GM12878 (cell line): ENCODE measurements around the gene HOXA10. TPM values are rescaled to one million over a fixed set of nuclear protein-coding genes. Genes with fewer than 3 reads are reported as not detected.

Source experiments
- ATAC-seq: fragments of 200-7000 bp; cut with Tn5 transposase; 3 replicates; pipeline ENCODE4 v1.9.1; 2020; ENCODE audit warnings: mild to moderate bottlenecking, moderate library complexity
- BruUV-seq: library from RNA; stranded (reverse); fragments of 400-500 nt; replicated peaks from 2 replicates; lab custom pipeline; 2021; lab: Mats Ljungman, UMichigan
- CTCF ChIA-PET: fragments of 300-600 bp; sonication (Branson Sonifier 250); formaldehyde crosslinking; extraction: SDS; loops from one replicate; lab custom pipeline; 2021; ENCODE audit warnings: inconsistent platforms; lab: Yijun Ruan, JAX
- POLR2A ChIA-PET: fragments of 350-600 bp; formaldehyde crosslinking; extraction: SDS; loops from one replicate; lab custom pipeline; 2021; ENCODE audit warnings: inconsistent platforms; lab: Charles Lee
- RAD21 ChIA-PET: fragments of 300-600 bp; sonication (Branson Sonifier 250); formaldehyde crosslinking; loops from one replicate; lab custom pipeline; 2023; ENCODE audit warnings: antibody characterized with exemption; ENCODE audit not compliant: unreplicated experiment; lab: Charles Lee
- SMC1A ChIA-PET: fragments of 300-600 bp; sonication (Branson Sonifier 250); formaldehyde crosslinking; loops from one replicate; lab custom pipeline; 2023; ENCODE audit not compliant: unreplicated experiment, uncharacterized antibody; lab: Charles Lee
- DNase-seq: peaks from one replicate; pipeline ENCODE4 v3.0.0-alpha.2; 2011; ENCODE audit warnings: low read depth, low spot score
- FAIRE-seq: peaks from 3 replicates; lab custom pipeline; 2011; peaks lifted over from hg19 to GRCh38; lab: Jason Lieb, UNC
- H2AFZ ChIP-seq: 2 replicates; pipeline ENCODE4 v1.6.0; 2011; ENCODE audit warnings: low read depth, low read length, control low read depth; ENCODE audit not compliant: control insufficient read depth
- H3K27ac ChIP-seq: 2 replicates; pipeline ENCODE4 v1.5.1; 2011; ENCODE audit warnings: control low read depth; ENCODE audit not compliant: control insufficient read depth, insufficient read depth
- H3K27me3 ChIP-seq, 2 experiments: replicated peaks in 1 of 2; 2 replicates each; pipeline versions ENCODE4 v1.6.0 to v1.6.1; 2011; ENCODE audit warnings: low read length in 1 of 2; ENCODE audit not compliant: control insufficient read depth in 2 of 2, insufficient read depth in 2 of 2
- H3K36me3 ChIP-seq, 2 experiments: 2 replicates each; pipeline ENCODE4 v1.5.1; 2011; ENCODE audit warnings: low read length in 1 of 2; ENCODE audit not compliant: control insufficient read depth in 2 of 2, insufficient read depth in 2 of 2
- H3K4me1 ChIP-seq: 2 replicates; pipeline ENCODE4 v1.6.1; 2011; ENCODE audit warnings: mild to moderate bottlenecking, low read length, moderate library complexity, mixed read lengths; ENCODE audit not compliant: control insufficient read depth, insufficient read depth
- H3K4me2 ChIP-seq: 2 replicates; pipeline ENCODE4 v1.6.0; 2011; ENCODE audit warnings: control low read depth; ENCODE audit not compliant: control insufficient read depth, insufficient read depth
- H3K4me3 ChIP-seq: fragments of 200-600 bp; sonication (generic); 2 replicates; pipeline ENCODE4 v1.5.1; 2016
- H3K79me2 ChIP-seq: 2 replicates; pipeline ENCODE4 v1.6.0; 2011; ENCODE audit warnings: low read length; ENCODE audit not compliant: control insufficient read depth, insufficient read depth
- H3K9ac ChIP-seq: 2 replicates; pipeline ENCODE4 v1.8.0; 2011; ENCODE audit warnings: low read length, control low read depth, mixed read lengths; ENCODE audit not compliant: control insufficient read depth, insufficient read depth
- H3K9me3 ChIP-seq: replicated peaks from 3 replicates; pipeline ENCODE4 v1.5.1; 2011; ENCODE audit warnings: mild to moderate bottlenecking, low read length; ENCODE audit not compliant: control insufficient read depth, insufficient read depth
- H4K20me1 ChIP-seq: 2 replicates; pipeline ENCODE4 v1.6.0; 2011; ENCODE audit not compliant: control insufficient read depth, insufficient read depth
- CBX3 ChIP-seq: fragments of 200-600 bp; sonication (generic); IDR thresholded peaks from 2 replicates; pipeline ENCODE4 v1.6.1; 2016; ENCODE audit warnings: low read depth, borderline replicate concordance
- CHD4 ChIP-seq: fragments of 200-600 bp; sonication (generic); IDR thresholded peaks from 2 replicates; pipeline ENCODE4 v1.6.1; 2016; ENCODE audit warnings: mild to moderate bottlenecking
- EED ChIP-seq: sonication (generic); IDR thresholded peaks from 2 replicates; pipeline ENCODE4 v1.6.1; 2016; ENCODE audit warnings: antibody characterized with exemption, low read depth
- HDGF ChIP-seq: fragments of 450-650 bp; IDR thresholded peaks from 2 replicates; pipeline ENCODE4 v1.6.1; 2016; ENCODE audit warnings: antibody characterized with exemption
- MXI1 ChIP-seq: fragments of 150-350 bp; IDR thresholded peaks from 2 replicates; pipeline ENCODE4 v1.6.1; 2011; ENCODE audit warnings: low read depth, mild to moderate bottlenecking, inconsistent platforms, low read length, improper control_type of control experiment
- POLR2AphosphoS5 ChIP-seq: IDR thresholded peaks from 2 replicates; pipeline ENCODE4 v1.6.1; 2011; ENCODE audit warnings: mild to moderate bottlenecking, low read length, inconsistent platforms
- POU2F2 ChIP-seq: IDR thresholded peaks from 3 replicates; pipeline ENCODE4 v1.6.1; 2011; ENCODE audit warnings: low read depth, mild to moderate bottlenecking, low read length, borderline replicate concordance
- ZNF384 ChIP-seq: IDR thresholded peaks from 2 replicates; pipeline ENCODE4 v1.6.1; 2012; ENCODE audit warnings: low read depth, mild to moderate bottlenecking, low read length, improper control_type of control experiment, borderline replicate concordance
- WGBS: methylation state at CpG from one replicate; pipeline ENCODE4 v1.1.6; 2016; ENCODE audit warnings: low lambda C conversion rate; ENCODE audit not compliant: insufficient replicate concordance, insufficient coverage; ENCODE audit errors: missing lambda C conversion rate; 5-methylcytosine and 5-hydroxymethylcytosine counted together
- in situ Hi-C: fragments of 300-500 bp; cut with MboI; formaldehyde crosslinking; loops from 9 replicates; pipeline ENCODE4 v1.14.3; 2018; ENCODE audit warnings: mixed read lengths
- intact Hi-C: fragments of 100-400 bp; cut with micrococcal nuclease; formaldehyde crosslinking; loops from one replicate; pipeline ENCODE4 v1.14.2; 2022; ENCODE audit not compliant: unreplicated experiment
- polyA plus RNA-seq, 11 experiments: library from polyadenylated mRNA; depleted of rRNA in 4 of 11; unstranded in 6 of 11; stranded (reverse) in 5 of 11; fragments of >200 nt; fragmentation: Nextera tagmentation in 4 of 11; fragmentation: Illumina TruSeq in 1 of 11; extraction: Ambion mirVana in 4 of 11; extraction: Trizol in 1 of 11; gene quantifications; 1 replicate in 1 of 11; 2 replicates in 10 of 11; pipeline versions ENCODE4 v1.2.1 to v1.2.3, GENCODE V29; 2011 to 2016; ENCODE audit warnings: inconsistent platforms in 2 of 11, missing spikeins in 2 of 11, low read depth in 1 of 11
- total RNA-seq, 4 experiments: library from RNA; depleted of rRNA in 3 of 4; stranded (reverse); fragments of >200 nt in 3 of 4; fragmentation: Illumina TruSeq in 1 of 4; extraction: Trizol in 1 of 4; gene quantifications; 2 replicates each; pipeline versions ENCODE4 v1.2.1 to v1.2.3, GENCODE V29; 2013 to 2021
- TF ChIP-seq, protein P1 (sequence below): fragments of 450-650 bp; formaldehyde crosslinking; IDR thresholded peaks from 2 replicates; pipeline ENCODE4 v1.5.0; 2022; ENCODE audit warnings: mild to moderate bottlenecking, missing genetic modification characterization
- TF ChIP-seq, protein P2 (sequence below): fragments of 450-650 bp; IDR thresholded peaks from 2 replicates; pipeline ENCODE4 v1.6.1; 2016; ENCODE audit warnings: mild to moderate bottlenecking, moderate library complexity, borderline replicate concordance
- TF ChIP-seq, protein P3 (sequence below): fragments of 450-650 bp; IDR thresholded peaks from 2 replicates; pipeline ENCODE4 v1.6.1; 2016; ENCODE audit warnings: mild to moderate bottlenecking

The HOXA10 gene
- total and polyA plus RNA-seq, 10 of the 15 experiments (the other 5 are each of a cell fraction or from before 2014, with no cell fraction given) = not detected

DNA sequence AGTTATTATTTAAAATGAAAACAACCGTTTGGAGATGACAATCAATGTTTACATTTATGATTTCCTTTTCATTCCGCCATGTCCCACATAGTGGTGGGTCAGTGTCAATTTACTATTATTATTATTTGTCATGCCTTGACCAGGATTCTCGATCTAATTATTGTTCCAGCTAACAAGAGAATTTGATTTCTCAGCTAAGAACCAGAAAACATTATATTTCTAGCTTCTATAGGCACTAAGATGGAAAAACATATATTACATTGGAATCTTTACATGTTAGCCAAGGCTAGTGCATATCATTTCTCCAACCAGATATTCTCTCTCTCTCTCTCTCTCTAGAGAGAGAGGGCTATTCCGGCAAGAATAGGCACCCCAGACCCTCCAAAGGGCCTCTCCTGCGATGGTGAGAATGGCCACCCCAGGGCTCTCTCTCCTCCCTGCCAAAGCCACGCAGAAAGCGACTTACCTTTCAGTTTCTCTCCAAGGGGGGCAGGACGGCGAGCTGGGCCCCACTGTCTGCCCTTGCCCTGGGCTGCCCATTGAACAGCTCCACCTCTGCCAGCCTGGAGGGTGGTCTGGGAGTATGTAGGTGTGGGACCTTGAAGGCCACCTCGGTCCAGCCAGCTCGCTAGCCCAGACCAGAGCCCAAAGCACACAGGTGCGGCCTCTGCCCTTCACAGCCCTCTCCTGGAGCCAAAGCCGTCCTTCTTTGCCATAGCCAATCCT is 24.1 kb downstream of the HOXA10 start:
- no peaks in the 10 kb centered on the region for H4K20me1 ChIP-seq
- no peak overlapping the region for H3K9ac ChIP-seq
- 27% methylated on average over 13 of the region's 13 CpGs for WGBS
- H3K27me3 ChIP-seq = peaks cover 15 to 54% of the 10 kb centered on the region in 2 experiments
- ChIA-PET POLR2A (interaction anchor here (0.5 to 1.2 kb wide), 3 partner anchors 52 to 86 kb away, joined by 3 read pairs; no protein-coding TSS in a partner anchor), SMC1A (interaction anchor here (0.6 to 3.2 kb wide), 16 partner anchors 9 to 1257 kb away, joined by 3 to 17 read pairs (median 4); partner anchors contain the start of gene SKAP2), CTCF (interaction anchor here (0.5 to 5.5 kb wide), 21 partner anchors 9 to 780 kb away, joined by 3 to 38 read pairs (median 5); partner anchors contain the start of gene HOXA1), RAD21 (interaction anchor here (0.6 to 2.8 kb wide), 12 partner anchors 11 to 467 kb away, joined by 3 to 10 read pairs (median 4); no protein-coding TSS in a partner anchor)
- BruUV-seq = no TSS peak
- no peaks in the 10 kb centered on the region; the same call in 1 of the 2 replicates for H3K4me1 ChIP-seq
- H3K4me2 ChIP-seq = peak overlapping the region; percentile 91
- in situ Hi-C loops = loop anchor here (25.0 kb wide), 1 partner anchor 1063 kb away; no protein-coding TSS in a partner anchor
- no peak for TF ChIP-seq POLR2AphosphoS5
- TF ChIP-seq CBX3 = no peak
- TF ChIP-seq MXI1 = no peak
- TF ChIP-seq HDGF = no peak
- no peak for TF ChIP-seq EED
- no peak for TF ChIP-seq POU2F2
- TF ChIP-seq, protein P1, sequence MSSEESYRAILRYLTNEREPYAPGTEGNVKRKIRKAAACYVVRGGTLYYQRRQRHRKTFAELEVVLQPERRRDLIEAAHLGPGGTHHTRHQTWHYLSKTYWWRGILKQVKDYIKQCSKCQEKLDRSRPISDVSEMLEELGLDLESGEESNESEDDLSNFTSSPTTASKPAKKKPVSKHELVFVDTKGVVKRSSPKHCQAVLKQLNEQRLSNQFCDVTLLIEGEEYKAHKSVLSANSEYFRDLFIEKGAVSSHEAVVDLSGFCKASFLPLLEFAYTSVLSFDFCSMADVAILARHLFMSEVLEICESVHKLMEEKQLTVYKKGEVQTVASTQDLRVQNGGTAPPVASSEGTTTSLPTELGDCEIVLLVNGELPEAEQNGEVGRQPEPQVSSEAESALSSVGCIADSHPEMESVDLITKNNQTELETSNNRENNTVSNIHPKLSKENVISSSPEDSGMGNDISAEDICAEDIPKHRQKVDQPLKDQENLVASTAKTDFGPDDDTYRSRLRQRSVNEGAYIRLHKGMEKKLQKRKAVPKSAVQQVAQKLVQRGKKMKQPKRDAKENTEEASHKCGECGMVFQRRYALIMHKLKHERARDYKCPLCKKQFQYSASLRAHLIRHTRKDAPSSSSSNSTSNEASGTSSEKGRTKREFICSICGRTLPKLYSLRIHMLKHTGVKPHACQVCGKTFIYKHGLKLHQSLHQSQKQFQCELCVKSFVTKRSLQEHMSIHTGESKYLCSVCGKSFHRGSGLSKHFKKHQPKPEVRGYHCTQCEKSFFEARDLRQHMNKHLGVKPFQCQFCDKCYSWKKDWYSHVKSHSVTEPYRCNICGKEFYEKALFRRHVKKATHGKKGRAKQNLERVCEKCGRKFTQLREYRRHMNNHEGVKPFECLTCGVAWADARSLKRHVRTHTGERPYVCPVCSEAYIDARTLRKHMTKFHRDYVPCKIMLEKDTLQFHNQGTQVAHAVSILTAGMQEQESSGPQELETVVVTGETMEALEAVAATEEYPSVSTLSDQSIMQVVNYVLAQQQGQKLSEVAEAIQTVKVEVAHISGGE = no peak
- TF ChIP-seq, protein P2, sequence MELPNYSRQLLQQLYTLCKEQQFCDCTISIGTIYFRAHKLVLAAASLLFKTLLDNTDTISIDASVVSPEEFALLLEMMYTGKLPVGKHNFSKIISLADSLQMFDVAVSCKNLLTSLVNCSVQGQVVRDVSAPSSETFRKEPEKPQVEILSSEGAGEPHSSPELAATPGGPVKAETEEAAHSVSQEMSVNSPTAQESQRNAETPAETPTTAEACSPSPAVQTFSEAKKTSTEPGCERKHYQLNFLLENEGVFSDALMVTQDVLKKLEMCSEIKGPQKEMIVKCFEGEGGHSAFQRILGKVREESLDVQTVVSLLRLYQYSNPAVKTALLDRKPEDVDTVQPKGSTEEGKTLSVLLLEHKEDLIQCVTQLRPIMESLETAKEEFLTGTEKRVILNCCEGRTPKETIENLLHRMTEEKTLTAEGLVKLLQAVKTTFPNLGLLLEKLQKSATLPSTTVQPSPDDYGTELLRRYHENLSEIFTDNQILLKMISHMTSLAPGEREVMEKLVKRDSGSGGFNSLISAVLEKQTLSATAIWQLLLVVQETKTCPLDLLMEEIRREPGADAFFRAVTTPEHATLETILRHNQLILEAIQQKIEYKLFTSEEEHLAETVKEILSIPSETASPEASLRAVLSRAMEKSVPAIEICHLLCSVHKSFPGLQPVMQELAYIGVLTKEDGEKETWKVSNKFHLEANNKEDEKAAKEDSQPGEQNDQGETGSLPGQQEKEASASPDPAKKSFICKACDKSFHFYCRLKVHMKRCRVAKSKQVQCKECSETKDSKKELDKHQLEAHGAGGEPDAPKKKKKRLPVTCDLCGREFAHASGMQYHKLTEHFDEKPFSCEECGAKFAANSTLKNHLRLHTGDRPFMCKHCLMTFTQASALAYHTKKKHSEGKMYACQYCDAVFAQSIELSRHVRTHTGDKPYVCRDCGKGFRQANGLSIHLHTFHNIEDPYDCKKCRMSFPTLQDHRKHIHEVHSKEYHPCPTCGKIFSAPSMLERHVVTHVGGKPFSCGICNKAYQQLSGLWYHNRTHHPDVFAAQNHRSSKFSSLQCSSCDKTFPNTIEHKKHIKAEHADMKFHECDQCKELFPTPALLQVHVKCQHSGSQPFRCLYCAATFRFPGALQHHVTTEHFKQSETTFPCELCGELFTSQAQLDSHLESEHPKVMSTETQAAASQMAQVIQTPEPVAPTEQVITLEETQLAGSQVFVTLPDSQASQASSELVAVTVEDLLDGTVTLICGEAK = no peak
- no peak for TF ChIP-seq ZNF384
- TF ChIP-seq, protein P3, sequence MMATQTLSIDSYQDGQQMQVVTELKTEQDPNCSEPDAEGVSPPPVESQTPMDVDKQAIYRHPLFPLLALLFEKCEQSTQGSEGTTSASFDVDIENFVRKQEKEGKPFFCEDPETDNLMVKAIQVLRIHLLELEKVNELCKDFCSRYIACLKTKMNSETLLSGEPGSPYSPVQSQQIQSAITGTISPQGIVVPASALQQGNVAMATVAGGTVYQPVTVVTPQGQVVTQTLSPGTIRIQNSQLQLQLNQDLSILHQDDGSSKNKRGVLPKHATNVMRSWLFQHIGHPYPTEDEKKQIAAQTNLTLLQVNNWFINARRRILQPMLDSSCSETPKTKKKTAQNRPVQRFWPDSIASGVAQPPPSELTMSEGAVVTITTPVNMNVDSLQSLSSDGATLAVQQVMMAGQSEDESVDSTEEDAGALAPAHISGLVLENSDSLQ = no peak
- no peak for TF ChIP-seq CHD4
- H3K9me3 ChIP-seq = no peaks in the 10 kb centered on the region; the same call in 2 of the 3 replicates
- FAIRE-seq (no peak), ATAC-seq (peak; percentile 37), DNase-seq (no peak)
- H3K79me2 ChIP-seq = no peaks in the 10 kb centered on the region
- H2AFZ ChIP-seq = peak overlapping the region; percentile 46
- H3K36me3 ChIP-seq = no peaks in the 10 kb centered on the region
- intact Hi-C loops = no loop called here
- H3K4me3 ChIP-seq = no peak overlapping the region
- H3K27ac ChIP-seq = no peak overlapping the region
